ENCODE measurements around the gene EPB41L4B. TPM values are rescaled to one million over a fixed set of nuclear protein-coding genes. Genes with fewer than 3 reads are reported as not detected.

Gene EPB41L4B
- total and polyA plus RNA-seq, 2 of the 13 experiments (the other 11 are each of a cell fraction or from before 2014, with no cell fraction given), result 17.6 to 22.1 TPM

DNA sequence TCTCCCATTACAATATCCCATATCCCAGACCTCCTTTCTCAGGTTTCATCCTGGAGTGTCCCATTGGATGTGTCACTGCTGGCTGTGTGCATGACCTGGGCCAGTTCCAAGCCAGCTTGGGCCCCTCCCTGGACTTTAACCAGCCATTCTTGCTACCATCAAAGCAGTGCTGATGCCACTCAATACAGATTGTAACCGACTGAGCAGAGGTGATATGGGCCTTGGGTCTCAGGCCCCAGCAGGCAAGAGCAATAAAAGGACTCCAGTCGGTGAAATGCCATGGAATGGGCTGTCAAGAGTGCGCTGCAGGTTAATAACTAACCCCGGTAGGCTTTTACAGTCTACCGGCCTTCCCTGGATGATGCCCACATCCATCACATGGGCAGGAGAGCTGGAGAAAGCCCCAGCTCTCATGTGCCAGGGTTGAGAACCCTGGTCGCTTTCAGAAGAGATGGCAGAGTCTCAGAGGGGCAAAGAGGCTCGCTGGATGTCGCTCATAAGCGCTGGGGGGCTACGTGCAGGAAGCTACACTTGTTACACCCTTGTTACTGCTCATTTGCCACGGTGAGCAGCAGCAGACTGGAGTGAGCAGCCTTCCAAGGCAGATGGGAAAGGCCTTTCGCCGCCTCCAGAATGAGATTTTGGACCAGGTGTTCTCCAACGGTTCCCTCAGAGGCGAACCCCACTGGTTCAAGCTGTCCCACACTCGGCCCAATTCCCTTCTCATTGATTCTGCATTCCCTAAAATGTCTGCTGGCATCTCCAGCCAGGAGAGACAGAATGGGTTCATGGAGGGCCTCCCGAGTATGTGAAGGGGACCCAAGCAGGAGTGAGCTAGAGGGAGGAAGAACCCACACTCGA is 13.2 kb downstream of the EPB41L4B start (continued):
- TF ChIP-seq, protein P1, sequence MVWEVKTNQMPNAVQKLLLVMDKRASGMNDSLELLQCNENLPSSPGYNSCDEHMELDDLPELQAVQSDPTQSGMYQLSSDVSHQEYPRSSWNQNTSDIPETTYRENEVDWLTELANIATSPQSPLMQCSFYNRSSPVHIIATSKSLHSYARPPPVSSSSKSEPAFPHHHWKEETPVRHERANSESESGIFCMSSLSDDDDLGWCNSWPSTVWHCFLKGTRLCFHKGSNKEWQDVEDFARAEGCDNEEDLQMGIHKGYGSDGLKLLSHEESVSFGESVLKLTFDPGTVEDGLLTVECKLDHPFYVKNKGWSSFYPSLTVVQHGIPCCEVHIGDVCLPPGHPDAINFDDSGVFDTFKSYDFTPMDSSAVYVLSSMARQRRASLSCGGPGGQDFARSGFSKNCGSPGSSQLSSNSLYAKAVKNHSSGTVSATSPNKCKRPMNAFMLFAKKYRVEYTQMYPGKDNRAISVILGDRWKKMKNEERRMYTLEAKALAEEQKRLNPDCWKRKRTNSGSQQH (CRISPR knock-in tag; IDR thresholded peaks at IDR 0.05; ENCODE audit: low read depth), result no peak
- TF ChIP-seq, protein P2, sequence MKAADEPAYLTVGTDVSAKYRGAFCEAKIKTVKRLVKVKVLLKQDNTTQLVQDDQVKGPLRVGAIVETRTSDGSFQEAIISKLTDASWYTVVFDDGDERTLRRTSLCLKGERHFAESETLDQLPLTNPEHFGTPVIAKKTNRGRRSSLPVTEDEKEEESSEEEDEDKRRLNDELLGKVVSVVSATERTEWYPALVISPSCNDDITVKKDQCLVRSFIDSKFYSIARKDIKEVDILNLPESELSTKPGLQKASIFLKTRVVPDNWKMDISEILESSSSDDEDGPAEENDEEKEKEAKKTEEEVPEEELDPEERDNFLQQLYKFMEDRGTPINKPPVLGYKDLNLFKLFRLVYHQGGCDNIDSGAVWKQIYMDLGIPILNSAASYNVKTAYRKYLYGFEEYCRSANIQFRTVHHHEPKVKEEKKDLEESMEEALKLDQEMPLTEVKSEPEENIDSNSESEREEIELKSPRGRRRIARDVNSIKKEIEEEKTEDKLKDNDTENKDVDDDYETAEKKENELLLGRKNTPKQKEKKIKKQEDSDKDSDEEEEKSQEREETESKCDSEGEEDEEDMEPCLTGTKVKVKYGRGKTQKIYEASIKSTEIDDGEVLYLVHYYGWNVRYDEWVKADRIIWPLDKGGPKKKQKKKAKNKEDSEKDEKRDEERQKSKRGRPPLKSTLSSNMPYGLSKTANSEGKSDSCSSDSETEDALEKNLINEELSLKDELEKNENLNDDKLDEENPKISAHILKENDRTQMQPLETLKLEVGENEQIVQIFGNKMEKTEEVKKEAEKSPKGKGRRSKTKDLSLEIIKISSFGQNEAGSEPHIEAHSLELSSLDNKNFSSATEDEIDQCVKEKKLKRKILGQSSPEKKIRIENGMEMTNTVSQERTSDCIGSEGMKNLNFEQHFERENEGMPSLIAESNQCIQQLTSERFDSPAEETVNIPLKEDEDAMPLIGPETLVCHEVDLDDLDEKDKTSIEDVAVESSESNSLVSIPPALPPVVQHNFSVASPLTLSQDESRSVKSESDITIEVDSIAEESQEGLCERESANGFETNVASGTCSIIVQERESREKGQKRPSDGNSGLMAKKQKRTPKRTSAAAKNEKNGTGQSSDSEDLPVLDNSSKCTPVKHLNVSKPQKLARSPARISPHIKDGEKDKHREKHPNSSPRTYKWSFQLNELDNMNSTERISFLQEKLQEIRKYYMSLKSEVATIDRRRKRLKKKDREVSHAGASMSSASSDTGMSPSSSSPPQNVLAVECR (CRISPR knock-in tag; IDR thresholded peaks at IDR 0.05; ENCODE audit: borderline replicate concordance), result peak; percentile 50; the same call in 1 of the 2 replicates
- TF ChIP-seq NR2F6 (IDR thresholded peaks at IDR 0.05) (peak; percentile 31; the same call in 1 of the 2 replicates), NR2F6 (CRISPR knock-in tag; IDR thresholded peaks at IDR 0.05) (peak; percentile 75), PHF8 (CRISPR knock-in tag; IDR thresholded peaks at IDR 0.05) (0 out of 2 replicates have a peak, but pooled peaks have one; percentile 25), MTF2 (CRISPR knock-in tag; IDR thresholded peaks at IDR 0.05; ENCODE audit: borderline replicate concordance) (no peak), ZNF652 (CRISPR knock-in tag; IDR thresholded peaks at IDR 0.05; ENCODE audit: borderline replicate concordance, low read depth) (no peak; the same call in 1 of the 2 replicates)
- TF ChIP-seq, protein P3, sequence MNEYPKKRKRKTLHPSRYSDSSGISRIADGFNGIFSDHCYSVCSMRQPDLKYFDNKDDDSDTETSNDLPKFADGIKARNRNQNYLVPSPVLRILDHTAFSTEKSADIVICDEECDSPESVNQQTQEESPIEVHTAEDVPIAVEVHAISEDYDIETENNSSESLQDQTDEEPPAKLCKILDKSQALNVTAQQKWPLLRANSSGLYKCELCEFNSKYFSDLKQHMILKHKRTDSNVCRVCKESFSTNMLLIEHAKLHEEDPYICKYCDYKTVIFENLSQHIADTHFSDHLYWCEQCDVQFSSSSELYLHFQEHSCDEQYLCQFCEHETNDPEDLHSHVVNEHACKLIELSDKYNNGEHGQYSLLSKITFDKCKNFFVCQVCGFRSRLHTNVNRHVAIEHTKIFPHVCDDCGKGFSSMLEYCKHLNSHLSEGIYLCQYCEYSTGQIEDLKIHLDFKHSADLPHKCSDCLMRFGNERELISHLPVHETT (CRISPR knock-in tag; conservative IDR thresholded peaks at IDR 0.05), result no peak
- TF ChIP-seq, protein P4, sequence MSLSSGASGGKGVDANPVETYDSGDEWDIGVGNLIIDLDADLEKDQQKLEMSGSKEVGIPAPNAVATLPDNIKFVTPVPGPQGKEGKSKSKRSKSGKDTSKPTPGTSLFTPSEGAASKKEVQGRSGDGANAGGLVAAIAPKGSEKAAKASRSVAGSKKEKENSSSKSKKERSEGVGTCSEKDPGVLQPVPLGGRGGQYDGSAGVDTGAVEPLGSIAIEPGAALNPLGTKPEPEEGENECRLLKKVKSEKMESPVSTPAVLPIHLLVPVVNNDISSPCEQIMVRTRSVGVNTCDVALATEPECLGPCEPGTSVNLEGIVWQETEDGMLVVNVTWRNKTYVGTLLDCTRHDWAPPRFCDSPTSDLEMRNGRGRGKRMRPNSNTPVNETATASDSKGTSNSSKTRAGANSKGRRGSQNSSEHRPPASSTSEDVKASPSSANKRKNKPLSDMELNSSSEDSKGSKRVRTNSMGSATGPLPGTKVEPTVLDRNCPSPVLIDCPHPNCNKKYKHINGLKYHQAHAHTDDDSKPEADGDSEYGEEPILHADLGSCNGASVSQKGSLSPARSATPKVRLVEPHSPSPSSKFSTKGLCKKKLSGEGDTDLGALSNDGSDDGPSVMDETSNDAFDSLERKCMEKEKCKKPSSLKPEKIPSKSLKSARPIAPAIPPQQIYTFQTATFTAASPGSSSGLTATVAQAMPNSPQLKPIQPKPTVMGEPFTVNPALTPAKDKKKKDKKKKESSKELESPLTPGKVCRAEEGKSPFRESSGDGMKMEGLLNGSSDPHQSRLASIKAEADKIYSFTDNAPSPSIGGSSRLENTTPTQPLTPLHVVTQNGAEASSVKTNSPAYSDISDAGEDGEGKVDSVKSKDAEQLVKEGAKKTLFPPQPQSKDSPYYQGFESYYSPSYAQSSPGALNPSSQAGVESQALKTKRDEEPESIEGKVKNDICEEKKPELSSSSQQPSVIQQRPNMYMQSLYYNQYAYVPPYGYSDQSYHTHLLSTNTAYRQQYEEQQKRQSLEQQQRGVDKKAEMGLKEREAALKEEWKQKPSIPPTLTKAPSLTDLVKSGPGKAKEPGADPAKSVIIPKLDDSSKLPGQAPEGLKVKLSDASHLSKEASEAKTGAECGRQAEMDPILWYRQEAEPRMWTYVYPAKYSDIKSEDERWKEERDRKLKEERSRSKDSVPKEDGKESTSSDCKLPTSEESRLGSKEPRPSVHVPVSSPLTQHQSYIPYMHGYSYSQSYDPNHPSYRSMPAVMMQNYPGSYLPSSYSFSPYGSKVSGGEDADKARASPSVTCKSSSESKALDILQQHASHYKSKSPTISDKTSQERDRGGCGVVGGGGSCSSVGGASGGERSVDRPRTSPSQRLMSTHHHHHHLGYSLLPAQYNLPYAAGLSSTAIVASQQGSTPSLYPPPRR (CRISPR knock-in tag; IDR thresholded peaks at IDR 0.05; ENCODE audit: borderline replicate concordance), result peak; percentile 80; the same call in 1 of the 2 replicates
- TF ChIP-seq, protein P5, sequence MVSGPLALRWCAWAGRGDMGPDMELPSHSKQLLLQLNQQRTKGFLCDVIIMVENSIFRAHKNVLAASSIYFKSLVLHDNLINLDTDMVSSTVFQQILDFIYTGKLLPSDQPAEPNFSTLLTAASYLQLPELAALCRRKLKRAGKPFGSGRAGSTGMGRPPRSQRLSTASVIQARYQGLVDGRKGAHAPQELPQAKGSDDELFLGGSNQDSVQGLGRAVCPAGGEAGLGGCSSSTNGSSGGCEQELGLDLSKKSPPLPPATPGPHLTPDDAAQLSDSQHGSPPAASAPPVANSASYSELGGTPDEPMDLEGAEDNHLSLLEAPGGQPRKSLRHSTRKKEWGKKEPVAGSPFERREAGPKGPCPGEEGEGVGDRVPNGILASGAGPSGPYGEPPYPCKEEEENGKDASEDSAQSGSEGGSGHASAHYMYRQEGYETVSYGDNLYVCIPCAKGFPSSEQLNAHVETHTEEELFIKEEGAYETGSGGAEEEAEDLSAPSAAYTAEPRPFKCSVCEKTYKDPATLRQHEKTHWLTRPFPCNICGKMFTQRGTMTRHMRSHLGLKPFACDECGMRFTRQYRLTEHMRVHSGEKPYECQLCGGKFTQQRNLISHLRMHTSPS (CRISPR knock-in tag; IDR thresholded peaks at IDR 0.05; ENCODE audit: low read depth), result peak; percentile 90
- TF ChIP-seq, protein P6, sequence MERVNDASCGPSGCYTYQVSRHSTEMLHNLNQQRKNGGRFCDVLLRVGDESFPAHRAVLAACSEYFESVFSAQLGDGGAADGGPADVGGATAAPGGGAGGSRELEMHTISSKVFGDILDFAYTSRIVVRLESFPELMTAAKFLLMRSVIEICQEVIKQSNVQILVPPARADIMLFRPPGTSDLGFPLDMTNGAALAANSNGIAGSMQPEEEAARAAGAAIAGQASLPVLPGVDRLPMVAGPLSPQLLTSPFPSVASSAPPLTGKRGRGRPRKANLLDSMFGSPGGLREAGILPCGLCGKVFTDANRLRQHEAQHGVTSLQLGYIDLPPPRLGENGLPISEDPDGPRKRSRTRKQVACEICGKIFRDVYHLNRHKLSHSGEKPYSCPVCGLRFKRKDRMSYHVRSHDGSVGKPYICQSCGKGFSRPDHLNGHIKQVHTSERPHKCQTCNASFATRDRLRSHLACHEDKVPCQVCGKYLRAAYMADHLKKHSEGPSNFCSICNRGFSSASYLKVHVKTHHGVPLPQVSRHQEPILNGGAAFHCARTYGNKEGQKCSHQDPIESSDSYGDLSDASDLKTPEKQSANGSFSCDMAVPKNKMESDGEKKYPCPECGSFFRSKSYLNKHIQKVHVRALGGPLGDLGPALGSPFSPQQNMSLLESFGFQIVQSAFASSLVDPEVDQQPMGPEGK (CRISPR knock-in tag; IDR thresholded peaks at IDR 0.05), result peak; percentile 91

Data from HepG2 (cell line).